ENCODE data around the gene STK33.

Gene STK33

DNA sequence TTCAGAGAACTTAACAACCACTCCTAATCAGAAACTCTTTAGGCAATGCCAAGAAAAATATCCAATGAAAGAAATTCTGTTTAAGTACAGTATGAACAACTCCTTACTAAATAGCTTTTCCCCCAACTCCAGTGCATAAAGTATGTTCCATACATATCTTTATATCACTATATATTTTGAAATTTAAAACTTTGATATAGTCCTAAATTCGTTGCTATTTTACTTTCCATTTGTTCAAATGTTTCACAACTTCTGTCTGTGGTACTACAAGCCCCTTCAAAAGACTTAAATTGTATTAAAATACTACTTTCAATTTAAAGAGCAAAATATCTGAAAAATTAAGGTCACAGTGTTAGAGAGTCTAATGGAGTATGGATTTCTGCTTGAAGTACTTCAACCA is 52.6 kb downstream of the STK33 start:
- no peak overlapping the region for H3K27ac Mint-ChIP-seq
- no peaks in the 10 kb centered on the region for H3K36me3 Mint-ChIP-seq (ENCODE audit: low read depth)
- H3K27me3 Mint-ChIP-seq (ENCODE audit: low read depth), result no peaks in the 10 kb centered on the region
- H3K4me3 Mint-ChIP-seq, result no peak overlapping the region
- no peaks in the 10 kb centered on the region for H3K4me1 Mint-ChIP-seq
- TF ChIP-seq, protein P1, sequence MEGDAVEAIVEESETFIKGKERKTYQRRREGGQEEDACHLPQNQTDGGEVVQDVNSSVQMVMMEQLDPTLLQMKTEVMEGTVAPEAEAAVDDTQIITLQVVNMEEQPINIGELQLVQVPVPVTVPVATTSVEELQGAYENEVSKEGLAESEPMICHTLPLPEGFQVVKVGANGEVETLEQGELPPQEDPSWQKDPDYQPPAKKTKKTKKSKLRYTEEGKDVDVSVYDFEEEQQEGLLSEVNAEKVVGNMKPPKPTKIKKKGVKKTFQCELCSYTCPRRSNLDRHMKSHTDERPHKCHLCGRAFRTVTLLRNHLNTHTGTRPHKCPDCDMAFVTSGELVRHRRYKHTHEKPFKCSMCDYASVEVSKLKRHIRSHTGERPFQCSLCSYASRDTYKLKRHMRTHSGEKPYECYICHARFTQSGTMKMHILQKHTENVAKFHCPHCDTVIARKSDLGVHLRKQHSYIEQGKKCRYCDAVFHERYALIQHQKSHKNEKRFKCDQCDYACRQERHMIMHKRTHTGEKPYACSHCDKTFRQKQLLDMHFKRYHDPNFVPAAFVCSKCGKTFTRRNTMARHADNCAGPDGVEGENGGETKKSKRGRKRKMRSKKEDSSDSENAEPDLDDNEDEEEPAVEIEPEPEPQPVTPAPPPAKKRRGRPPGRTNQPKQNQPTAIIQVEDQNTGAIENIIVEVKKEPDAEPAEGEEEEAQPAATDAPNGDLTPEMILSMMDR (IDR thresholded peaks at IDR 0.05; ENCODE audit: unreplicated experiment in 3 of 3), result no peak
- H3K9me3 Mint-ChIP-seq, result no peaks in the 10 kb centered on the region

DNA sequence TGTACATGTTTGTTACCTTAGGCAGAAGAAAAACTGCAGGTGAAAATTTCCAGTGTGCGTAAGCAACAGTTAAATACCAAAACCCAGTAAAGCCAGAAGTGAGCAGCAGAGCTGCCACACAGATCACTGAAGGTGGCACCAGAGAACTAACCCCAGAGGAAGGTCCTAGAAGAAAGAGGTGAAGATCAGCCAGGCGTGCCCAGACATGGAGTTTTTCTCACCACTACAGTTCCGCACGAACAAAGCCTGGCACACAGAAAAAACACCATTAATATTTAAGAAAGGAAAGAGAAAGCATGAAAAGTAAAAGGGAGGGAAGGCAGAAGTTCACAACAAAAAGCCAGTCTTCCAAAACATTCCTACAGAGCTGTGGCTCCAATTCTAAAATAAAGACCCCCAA is 60.7 kb downstream of the STK33 start:
- H3K4me1 Mint-ChIP-seq, result peaks cover 28% of the 10 kb centered on the region
- H3K27ac Mint-ChIP-seq, result peak overlapping the region; percentile 48 to 65 (median 57)
- TF ChIP-seq, protein P1 (IDR thresholded peaks at IDR 0.05; ENCODE audit: unreplicated experiment in 3 of 3), result no peak
- no peaks in the 10 kb centered on the region for H3K9me3 Mint-ChIP-seq
- H3K4me3 Mint-ChIP-seq, result no peak overlapping the region
- H3K36me3 Mint-ChIP-seq (ENCODE audit: low read depth), result no peaks in the 10 kb centered on the region
- H3K27me3 Mint-ChIP-seq (ENCODE audit: low read depth), result no peaks in the 10 kb centered on the region

DNA sequence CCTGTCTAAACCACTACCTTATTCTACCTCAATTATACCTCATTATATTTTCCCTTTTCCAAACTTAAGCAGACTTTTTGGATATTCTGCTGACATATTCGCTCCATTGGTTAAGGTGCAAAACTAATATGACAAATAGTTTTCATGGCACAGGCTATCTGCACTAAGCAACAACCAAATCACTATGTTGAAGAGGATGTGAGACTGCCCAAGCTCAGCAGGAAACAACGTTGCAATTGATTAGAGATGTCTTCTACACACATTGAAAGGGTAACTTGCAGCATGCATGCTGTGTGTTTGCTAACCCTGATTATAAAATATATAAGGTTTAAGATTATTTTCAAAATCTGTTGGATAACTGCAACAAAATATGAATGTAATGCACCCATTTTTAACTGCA is 61.6 kb downstream of the STK33 start:
- TF ChIP-seq, protein P1 (IDR thresholded peaks at IDR 0.05; ENCODE audit: unreplicated experiment in 3 of 3), result no peak
- no peak overlapping the region for H3K4me3 Mint-ChIP-seq
- no peaks in the 10 kb centered on the region for H3K27me3 Mint-ChIP-seq (ENCODE audit: low read depth)
- H3K4me1 Mint-ChIP-seq, result peaks cover 28% of the 10 kb centered on the region
- no peaks in the 10 kb centered on the region for H3K36me3 Mint-ChIP-seq (ENCODE audit: low read depth)
- no peaks in the 10 kb centered on the region for H3K9me3 Mint-ChIP-seq
- H3K27ac Mint-ChIP-seq, result no peak overlapping the region

DNA sequence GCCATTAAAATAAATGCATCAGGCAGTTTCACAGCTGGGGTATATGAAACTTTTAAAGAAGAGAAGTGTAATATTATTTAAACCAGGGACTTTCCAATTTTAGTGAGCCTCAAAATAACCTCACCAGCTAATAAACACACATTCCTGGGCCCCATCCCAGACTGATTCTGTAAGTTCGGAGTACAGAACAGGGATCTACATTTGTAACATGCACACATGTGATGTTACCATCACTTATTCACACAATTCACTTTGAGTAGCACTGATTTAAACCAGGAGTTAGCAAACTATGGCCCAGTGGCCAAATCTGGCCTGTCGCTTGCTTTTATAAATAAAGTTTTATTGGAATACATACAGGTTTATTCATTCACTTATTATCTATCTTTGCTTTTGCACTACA is 62.0 kb downstream of the STK33 start:
- no peak overlapping the region for H3K4me3 Mint-ChIP-seq
- no peaks in the 10 kb centered on the region for H3K27me3 Mint-ChIP-seq (ENCODE audit: low read depth)
- H3K4me1 Mint-ChIP-seq, result peaks cover 28% of the 10 kb centered on the region
- TF ChIP-seq, protein P1 (IDR thresholded peaks at IDR 0.05; ENCODE audit: unreplicated experiment in 3 of 3), result no peak
- no peaks in the 10 kb centered on the region for H3K9me3 Mint-ChIP-seq
- no peaks in the 10 kb centered on the region for H3K36me3 Mint-ChIP-seq (ENCODE audit: low read depth)
- peak overlapping the region; percentile 51 to 75 (median 73) for H3K27ac Mint-ChIP-seq

DNA sequence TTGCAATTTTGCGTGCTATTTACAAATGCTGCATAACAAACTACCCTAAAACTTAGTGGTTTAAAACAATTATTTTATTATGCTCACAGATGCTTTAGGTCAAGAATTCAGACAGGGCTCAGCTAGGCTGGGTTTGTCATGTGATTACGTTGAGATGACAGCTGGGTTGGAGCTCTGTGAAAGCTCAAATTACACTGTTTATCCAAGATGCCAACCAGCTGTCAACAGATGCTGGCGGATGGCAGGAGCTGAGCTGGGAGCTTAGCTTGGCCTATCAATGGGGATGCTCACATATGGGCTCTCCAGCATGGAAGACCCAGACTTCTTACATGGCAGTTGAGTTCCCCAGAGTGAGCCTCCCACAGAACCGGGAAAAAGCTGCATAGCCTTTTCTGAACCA is 62.7 kb downstream of the STK33 start:
- Mint-ChIP-seq H3K36me3 (ENCODE audit: low read depth) (no peaks in the 10 kb centered on the region), H3K27me3 (ENCODE audit: low read depth) (no peaks in the 10 kb centered on the region), H3K4me1 (peaks cover 28% of the 10 kb centered on the region), H3K9me3 (no peaks in the 10 kb centered on the region), H3K4me3 (no peak overlapping the region), H3K27ac (peak overlapping the region; percentile 51 to 75 (median 73))
- TF ChIP-seq, protein P1 (IDR thresholded peaks at IDR 0.05; ENCODE audit: unreplicated experiment in 3 of 3), result no peak

DNA sequence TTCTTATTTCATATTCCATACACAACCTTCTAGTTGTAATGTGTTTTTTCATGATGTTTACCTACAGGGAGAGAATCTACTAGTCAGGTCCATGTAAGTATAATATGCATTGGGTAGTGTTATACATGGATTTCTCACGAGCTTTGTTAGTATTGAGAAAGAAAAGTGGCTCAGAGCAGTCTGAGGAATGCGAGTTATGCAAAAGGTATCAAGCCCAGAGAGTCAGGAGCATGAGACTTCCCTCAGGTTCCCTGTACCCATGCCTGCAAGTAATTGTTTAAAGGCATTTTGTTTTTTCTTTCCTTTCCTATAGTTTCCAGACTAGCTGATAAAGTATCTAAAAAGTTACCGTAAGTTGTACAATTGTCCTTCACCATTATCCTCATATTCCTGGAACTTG is 66.1 kb downstream of the STK33 start:
- H3K27ac Mint-ChIP-seq, result no peak overlapping the region
- TF ChIP-seq, protein P1 (IDR thresholded peaks at IDR 0.05; ENCODE audit: unreplicated experiment in 3 of 3), result no peak
- no peak overlapping the region for H3K4me3 Mint-ChIP-seq
- H3K36me3 Mint-ChIP-seq (ENCODE audit: low read depth), result peaks cover 5% of the 10 kb centered on the region
- H3K4me1 Mint-ChIP-seq, result peaks cover 22% of the 10 kb centered on the region
- H3K9me3 Mint-ChIP-seq, result peaks cover 9% of the 10 kb centered on the region
- H3K27me3 Mint-ChIP-seq (ENCODE audit: low read depth), result no peaks in the 10 kb centered on the region
